Ovary (tissue), 3 donors: ENCODE data around the gene REV3L.
"Not testable (repeated sequence)": the region's sequence is repeated elsewhere in the genome, so short reads cannot be mapped to it uniquely, and the experiment has no call there.

ENCODE experiments used
- CTCF ChIP-seq, 3 donors: fragments of 450-650 bp in 2 of 3; fragments of 200-600 bp in 1 of 3; IDR thresholded peaks; one replicate each; pipeline versions ENCODE4 v1.5.1 to v1.8.0; 2016 to 2022; ENCODE audit warnings: antibody characterized with exemption in 3 of 3, mild to moderate bottlenecking in 1 of 3
- EP300 ChIP-seq: sonication (generic); formaldehyde crosslinking; IDR thresholded peaks from one replicate; pipeline ENCODE4 v1.6.1; 2017; ENCODE audit warnings: antibody characterized with exemption
- POLR2A ChIP-seq: fragments of 450-650 bp; IDR thresholded peaks from one replicate; pipeline ENCODE4 v1.6.1; 2017; ENCODE audit warnings: antibody characterized with exemption, mild to moderate bottlenecking, moderate library complexity
- donor health status: DM: no; HTN: no; CAD: no.

GRCh38 chr6:111514531-111514930, 31.5 kb upstream of the REV3L start:
- TF ChIP-seq CTCF (IDR thresholded peaks at IDR 0.05); EP300; POLR2A: not testable (repeated sequence)
